ENCODE data around the gene HIRA.

DNA sequence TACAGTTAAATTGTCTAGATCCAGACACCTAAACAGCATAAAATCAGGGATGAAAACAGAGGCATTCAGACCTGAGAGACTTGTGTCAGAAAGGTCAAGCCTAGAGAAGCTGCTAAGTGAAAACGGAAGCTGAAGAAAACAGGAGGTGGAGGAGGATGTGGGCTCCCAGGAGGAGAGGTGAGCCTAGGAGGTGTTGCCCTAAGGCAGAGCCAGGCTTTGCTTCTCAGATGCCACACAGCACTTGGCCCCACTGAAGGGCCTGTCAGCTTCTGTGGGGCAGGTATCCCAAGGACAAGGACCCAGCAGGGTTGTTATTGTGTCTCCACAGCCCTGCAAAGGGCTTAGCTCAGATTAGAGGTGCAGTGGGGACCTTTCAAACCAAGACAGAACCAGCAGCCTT is 33.0 kb upstream of the HIRA start:
- TF ChIP-seq, protein P1, sequence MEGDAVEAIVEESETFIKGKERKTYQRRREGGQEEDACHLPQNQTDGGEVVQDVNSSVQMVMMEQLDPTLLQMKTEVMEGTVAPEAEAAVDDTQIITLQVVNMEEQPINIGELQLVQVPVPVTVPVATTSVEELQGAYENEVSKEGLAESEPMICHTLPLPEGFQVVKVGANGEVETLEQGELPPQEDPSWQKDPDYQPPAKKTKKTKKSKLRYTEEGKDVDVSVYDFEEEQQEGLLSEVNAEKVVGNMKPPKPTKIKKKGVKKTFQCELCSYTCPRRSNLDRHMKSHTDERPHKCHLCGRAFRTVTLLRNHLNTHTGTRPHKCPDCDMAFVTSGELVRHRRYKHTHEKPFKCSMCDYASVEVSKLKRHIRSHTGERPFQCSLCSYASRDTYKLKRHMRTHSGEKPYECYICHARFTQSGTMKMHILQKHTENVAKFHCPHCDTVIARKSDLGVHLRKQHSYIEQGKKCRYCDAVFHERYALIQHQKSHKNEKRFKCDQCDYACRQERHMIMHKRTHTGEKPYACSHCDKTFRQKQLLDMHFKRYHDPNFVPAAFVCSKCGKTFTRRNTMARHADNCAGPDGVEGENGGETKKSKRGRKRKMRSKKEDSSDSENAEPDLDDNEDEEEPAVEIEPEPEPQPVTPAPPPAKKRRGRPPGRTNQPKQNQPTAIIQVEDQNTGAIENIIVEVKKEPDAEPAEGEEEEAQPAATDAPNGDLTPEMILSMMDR (IDR thresholded peaks at IDR 0.05; ENCODE audit: poor library complexity, severe bottlenecking): no peak
- TF ChIP-seq TAF1 (IDR thresholded peaks at IDR 0.05; ENCODE audit: low read depth) (no peak), EZH2 (IDR thresholded peaks at IDR 0.05; ENCODE audit: borderline replicate concordance, insufficient read depth, low read length, poor library complexity, severe bottlenecking) (no peak), POLR2AphosphoS5 (IDR thresholded peaks at IDR 0.05) (no peak), MXI1 (conservative IDR thresholded peaks at IDR 0.05; ENCODE audit: poor library complexity, severe bottlenecking) (no peak), SMC3 (conservative IDR thresholded peaks at IDR 0.05; ENCODE audit: poor library complexity) (no peak), EP300 (conservative IDR thresholded peaks at IDR 0.05; ENCODE audit: poor library complexity, severe bottlenecking) (no peak)
- TF ChIP-seq, protein P2, sequence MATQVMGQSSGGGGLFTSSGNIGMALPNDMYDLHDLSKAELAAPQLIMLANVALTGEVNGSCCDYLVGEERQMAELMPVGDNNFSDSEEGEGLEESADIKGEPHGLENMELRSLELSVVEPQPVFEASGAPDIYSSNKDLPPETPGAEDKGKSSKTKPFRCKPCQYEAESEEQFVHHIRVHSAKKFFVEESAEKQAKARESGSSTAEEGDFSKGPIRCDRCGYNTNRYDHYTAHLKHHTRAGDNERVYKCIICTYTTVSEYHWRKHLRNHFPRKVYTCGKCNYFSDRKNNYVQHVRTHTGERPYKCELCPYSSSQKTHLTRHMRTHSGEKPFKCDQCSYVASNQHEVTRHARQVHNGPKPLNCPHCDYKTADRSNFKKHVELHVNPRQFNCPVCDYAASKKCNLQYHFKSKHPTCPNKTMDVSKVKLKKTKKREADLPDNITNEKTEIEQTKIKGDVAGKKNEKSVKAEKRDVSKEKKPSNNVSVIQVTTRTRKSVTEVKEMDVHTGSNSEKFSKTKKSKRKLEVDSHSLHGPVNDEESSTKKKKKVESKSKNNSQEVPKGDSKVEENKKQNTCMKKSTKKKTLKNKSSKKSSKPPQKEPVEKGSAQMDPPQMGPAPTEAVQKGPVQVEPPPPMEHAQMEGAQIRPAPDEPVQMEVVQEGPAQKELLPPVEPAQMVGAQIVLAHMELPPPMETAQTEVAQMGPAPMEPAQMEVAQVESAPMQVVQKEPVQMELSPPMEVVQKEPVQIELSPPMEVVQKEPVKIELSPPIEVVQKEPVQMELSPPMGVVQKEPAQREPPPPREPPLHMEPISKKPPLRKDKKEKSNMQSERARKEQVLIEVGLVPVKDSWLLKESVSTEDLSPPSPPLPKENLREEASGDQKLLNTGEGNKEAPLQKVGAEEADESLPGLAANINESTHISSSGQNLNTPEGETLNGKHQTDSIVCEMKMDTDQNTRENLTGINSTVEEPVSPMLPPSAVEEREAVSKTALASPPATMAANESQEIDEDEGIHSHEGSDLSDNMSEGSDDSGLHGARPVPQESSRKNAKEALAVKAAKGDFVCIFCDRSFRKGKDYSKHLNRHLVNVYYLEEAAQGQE (IDR thresholded peaks at IDR 0.05; ENCODE audit: borderline replicate concordance): no peak

Measured in neural cell (in vitro differentiated cells).